HFF-Myc (cell line): ENCODE measurements around the gene PRCC.
"Not testable (repeated sequence)": the region's sequence is repeated elsewhere in the genome, so short reads cannot be mapped to it uniquely, and the experiment has no call there.

ENCODE experiments used
- DNase-seq: peaks from one replicate; pipeline ENCODE4 v3.0.0-alpha.2; 2011; ENCODE audit warnings: low read depth; ENCODE audit errors: extremely low read depth
- H3K4me3 ChIP-seq: replicated peaks from 2 replicates; pipeline ENCODE4 v1.5.1; 2011; ENCODE audit warnings: low read depth, mild to moderate bottlenecking, control low read depth, low read length
- TF ChIP-seq, protein P1 (sequence below): IDR thresholded peaks from 2 replicates; pipeline ENCODE4 v1.5.1; 2012; ENCODE audit warnings: mild to moderate bottlenecking, low read depth, low read length, control low read depth; ENCODE audit errors: missing control alignments

Gene PRCC

DNA sequence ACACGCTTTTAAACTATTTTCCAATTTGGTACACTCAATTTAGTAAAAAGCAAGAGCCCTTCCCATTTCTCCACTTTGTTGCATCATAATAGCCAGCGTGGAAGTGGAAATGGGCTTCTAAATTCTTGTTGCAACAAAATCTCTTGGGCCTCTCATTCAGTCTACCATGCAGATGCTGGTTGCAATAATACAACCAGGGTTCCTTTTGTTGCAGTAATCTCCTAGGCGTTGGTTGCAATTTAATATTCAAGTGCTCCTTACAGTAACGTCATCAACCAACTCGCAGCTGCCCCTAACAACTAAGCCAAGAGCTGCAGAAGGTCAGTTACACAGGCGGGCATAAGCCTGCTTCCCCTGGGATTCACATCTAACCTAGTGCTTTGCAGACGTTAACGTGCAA lies 13.1 kb upstream of the PRCC start:
- TF ChIP-seq, protein P1, sequence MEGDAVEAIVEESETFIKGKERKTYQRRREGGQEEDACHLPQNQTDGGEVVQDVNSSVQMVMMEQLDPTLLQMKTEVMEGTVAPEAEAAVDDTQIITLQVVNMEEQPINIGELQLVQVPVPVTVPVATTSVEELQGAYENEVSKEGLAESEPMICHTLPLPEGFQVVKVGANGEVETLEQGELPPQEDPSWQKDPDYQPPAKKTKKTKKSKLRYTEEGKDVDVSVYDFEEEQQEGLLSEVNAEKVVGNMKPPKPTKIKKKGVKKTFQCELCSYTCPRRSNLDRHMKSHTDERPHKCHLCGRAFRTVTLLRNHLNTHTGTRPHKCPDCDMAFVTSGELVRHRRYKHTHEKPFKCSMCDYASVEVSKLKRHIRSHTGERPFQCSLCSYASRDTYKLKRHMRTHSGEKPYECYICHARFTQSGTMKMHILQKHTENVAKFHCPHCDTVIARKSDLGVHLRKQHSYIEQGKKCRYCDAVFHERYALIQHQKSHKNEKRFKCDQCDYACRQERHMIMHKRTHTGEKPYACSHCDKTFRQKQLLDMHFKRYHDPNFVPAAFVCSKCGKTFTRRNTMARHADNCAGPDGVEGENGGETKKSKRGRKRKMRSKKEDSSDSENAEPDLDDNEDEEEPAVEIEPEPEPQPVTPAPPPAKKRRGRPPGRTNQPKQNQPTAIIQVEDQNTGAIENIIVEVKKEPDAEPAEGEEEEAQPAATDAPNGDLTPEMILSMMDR = no peak
- no peak for DNase-seq

DNA sequence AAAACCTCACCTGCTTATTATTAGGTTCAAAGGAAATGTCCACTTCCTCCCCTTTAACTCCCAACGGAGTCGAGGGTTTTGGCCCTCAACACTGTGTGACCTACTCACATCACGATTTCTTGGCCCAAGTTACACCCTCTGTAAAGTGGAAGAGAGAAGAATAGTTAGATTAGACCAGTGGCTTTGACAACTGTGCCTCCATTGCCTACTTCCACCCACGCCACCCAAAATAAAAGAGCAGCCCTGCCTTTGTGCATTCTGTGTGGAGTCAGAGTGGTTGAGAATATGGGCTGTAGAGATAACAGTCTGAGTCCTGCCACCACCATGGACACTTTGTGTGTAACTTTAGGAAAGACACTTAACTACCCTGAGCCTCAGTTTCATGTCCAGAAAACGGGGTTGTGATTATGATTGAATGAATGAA lies 11.8 kb upstream of the PRCC start:
- DNase-seq = no peak
- TF ChIP-seq, protein P1 = no peak
- H3K4me3 ChIP-seq = no peak overlapping the region

More for the DNA sequence above, 13.1 kb upstream of the PRCC start:
- no peak overlapping the region for H3K4me3 ChIP-seq

DNA sequence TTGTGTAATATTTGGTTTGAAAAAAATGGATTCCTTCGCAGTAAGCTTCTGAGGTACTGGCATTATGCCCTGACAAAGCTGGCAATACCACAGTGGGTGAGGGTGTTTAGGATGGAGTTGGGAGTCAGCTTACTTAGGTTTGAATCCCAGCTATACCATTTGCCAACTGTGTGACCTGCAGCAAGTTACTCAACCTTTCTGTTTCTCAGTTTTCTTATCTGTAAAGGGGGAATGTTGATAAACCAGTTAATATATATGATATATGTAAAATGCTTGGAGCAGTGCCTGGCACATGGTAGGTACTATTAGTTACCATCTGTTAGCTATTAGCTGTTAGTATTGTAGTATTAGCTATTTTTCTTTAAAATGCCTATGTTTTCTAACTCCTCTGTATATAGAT lies 11.0 kb upstream of the PRCC start:
- TF ChIP-seq, protein P1 = no peak
- H3K4me3 ChIP-seq = no peak overlapping the region
- no peak for DNase-seq

DNA sequence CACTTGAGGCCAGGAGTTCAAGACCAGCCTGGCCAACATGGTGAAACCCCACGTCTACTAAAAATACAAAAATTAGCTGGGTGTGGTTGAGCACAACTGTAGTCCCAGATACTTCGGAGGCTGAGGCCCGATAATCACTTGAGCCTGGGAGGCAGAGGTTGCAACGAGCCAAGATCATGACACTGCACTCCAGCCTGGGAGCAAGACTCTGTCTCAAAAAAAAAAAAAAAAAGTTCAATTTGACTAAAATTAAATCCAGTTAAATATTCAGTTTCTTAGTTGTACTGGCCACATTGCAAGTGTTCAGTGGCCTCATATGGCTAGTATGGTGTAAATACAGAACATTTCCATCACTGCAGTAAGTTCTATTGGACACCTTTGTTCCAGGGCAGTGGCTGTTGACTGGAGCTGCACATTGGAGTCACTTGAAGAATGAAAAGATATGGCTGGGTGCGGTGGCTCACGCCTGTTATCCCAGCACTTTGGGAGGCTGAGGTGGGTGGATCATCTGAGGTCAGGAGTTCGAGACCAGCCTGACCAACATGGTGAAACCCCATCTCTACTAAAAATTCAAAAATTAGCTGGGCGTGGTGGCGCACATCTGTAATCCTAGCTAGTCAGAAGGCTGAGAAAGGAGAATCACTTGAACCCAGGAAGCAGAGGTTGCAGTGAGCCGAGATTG lies 9.6 kb upstream of the PRCC start:
- not testable (repeated sequence) for DNase-seq, H3K4me3 ChIP-seq

DNA sequence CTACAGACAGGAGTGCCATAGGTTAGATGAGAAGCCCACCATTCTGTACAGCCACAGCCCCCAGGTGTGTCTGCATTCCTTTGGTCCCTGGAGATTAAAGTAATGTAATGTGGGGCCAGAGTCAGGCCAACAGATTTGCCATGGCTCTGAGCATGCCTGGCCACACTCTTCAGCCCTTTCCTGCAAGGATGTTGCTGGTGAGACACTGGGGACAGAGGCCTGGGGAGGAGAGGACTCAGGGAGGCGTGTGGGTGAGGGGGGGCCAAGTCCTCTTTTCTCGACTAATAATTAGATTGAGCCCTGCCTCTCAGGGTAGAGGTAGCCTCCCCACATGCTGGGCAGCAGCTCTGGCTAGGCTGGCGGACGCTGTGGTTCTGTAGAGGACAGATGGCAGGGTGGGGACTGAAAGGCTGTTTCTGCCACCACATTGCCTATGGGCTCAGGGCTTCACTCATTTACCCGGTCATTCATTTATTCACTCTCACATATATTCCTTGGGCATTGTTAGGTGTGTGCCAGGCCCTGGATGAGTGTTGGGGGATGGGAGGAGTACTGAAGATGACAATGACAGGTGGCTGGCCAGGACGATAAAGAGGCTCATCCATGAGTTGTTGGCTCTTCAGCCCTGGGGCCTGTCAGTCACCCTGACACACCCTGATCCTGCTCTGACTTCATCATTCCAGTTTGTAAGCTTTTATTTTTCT lies 7.1 kb upstream of the PRCC start:
- DNase-seq = no peak
- TF ChIP-seq, protein P1 = no peak
- H3K4me3 ChIP-seq = no peak overlapping the region

DNA sequence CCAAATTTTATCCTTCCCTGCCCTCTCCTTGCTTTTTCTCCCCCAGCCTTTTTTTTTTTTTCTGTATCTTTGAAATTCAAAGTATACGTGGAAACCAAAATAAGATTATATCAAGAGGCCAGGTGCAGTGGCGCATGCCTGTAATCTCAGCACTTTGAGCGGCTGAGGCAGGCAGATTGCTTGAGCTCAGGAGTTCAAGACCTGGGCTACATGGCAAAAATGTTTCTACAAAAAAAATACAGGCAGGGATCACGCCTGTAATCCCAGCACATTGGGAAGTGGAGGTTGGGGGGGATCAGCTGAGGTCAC lies 6.6 kb upstream of the PRCC start:
- TF ChIP-seq, protein P1 = no peak
- DNase-seq = no peak
- no peak overlapping the region for H3K4me3 ChIP-seq

DNA sequence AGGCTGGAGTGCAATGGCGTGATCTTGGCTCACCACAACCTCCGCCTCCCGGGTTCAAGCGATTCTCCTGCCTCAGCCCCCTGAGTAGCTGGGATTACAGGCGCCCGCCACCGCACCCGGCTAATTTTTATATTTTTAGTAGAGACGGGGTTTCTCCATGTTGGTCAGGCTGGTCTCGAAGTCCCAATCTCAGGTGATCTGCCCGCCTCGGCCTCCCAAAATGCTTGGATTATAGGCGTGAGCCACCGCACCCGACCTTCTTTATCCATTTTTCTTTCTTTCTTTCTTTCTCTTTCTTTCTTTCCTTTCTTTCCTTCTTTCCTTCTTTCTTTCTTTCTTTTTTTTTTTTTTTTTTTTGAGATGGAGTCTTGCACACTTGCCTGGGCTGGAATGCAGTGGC lies 2.2 kb upstream of the PRCC start:
- DNase-seq, H3K4me3 ChIP-seq: not testable (repeated sequence)

DNA sequence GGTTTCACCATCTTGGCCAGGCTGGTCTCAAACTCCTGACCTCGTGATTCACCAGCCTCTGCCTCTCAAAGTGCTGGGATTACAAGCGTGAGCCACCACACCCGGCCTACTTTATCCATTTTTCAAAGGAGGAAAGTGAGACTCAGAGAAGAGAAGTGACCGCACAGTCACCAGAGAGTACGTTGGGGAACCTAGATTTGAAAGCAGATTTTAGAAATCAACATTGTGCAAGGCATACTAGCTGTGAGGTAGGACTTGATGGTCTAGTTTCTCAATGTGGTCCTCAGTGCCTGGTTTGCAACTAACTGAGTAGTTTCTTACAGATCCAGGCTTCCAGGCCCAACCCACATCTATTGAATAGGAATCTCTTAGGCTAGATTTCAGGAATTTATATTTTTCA lies 1.7 kb upstream of the PRCC start:
- TF ChIP-seq, protein P1 = no peak
- peak overlapping the region; percentile 67 for H3K4me3 ChIP-seq

More for the DNA sequence above, 1.7 kb upstream of the PRCC start:
- DNase-seq = no peak
